T1000 (cell line): ENCODE results near the gene P2RX7.
"Not testable (repeated sequence)": the region's sequence is repeated elsewhere in the genome, so short reads cannot be mapped to it uniquely, and the experiment has no call there.

ENCODE experiments used
- DNase-seq: peaks from one replicate; lab custom pipeline; 2025; ENCODE audit warnings: mixed read lengths; lab: John Stamatoyannopoulos, UW

P2RX7 gene

DNA sequence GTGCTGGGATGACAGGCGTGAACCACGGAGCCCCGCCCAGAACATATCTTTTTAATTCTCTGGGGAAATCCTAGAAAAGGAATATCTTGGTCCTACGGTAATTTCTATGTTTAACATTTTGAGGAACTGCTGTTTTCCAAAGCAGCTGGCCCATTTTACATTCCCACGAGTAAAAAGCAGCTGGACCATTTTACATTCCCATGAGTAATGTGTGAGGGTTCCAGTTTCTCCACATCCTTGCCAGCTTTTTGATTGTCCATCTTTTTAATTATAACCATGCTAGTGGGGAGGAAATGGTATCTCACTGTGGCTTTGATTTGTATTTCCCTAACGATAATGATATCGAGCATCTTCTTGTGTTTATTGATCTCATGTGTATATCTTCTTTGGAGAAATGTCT lies 72.8 kb downstream of the P2RX7 start:
- DNase-seq = no peak

- not testable (repeated sequence) for DNase-seq
Measured at GRCh38 chr12:121208571-121208970, 75.9 kb downstream of the P2RX7 start.

- DNase-seq = no peak
Measured at GRCh38 chr12:121209221-121209620, 76.5 kb downstream of the P2RX7 start.

DNA sequence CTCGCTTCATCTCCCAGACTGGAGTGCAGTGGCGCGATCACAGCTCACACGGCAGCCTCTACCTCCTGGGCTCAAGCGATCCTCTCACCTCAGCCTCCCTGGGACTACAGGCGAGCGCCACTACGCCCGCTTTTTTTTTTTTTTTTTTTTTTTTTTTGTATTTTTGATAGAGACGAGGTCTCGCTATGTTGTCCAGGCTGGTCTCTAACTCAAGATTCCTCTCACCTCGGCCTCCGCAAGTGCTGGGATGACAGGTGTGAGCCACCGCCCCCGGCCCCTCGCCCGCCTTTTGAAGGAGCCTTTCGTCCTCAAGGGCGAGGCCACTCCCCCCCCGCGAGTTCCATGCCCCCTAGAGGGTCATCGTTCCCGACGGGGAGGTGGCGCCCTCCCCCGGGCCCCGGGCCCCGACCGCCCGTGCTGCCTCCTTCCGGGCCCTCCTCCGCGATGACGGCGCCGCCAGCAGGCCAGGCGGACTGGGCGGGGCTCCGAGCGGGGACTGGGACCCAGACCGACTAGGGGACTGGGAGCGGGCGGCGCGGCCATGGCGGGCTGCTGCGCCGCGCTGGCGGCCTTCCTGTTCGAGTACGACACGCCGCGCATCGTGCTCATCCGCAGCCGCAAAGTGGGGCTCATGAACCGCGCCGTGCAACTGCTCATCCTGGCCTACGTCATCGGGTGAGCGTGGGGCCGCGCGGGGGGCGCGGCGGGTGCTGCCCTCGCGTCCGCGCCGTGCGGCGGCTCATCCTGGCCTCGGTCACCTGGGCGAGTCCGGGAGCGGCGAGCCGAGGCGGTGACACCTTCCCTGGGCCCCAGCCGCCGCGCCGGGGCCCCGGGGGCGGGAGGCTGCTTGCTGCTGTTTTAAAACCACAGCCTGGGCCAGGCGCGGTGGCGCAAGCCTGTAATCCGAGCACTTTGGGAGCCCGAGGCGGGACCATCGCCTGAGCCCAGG lies 77.2 kb downstream of the P2RX7 start, which contains the start of gene P2RX4:
Gene P2RX4 (plus strand): TSS at position 506 of the 949 bp plus-strand sequence. CDS start 36 bp downstream, at position 542.
- DNase-seq = peak; percentile 75

- no peak for DNase-seq
Measured at GRCh38 chr12:121212875-121213274, 80.2 kb downstream of the P2RX7 start.

DNA sequence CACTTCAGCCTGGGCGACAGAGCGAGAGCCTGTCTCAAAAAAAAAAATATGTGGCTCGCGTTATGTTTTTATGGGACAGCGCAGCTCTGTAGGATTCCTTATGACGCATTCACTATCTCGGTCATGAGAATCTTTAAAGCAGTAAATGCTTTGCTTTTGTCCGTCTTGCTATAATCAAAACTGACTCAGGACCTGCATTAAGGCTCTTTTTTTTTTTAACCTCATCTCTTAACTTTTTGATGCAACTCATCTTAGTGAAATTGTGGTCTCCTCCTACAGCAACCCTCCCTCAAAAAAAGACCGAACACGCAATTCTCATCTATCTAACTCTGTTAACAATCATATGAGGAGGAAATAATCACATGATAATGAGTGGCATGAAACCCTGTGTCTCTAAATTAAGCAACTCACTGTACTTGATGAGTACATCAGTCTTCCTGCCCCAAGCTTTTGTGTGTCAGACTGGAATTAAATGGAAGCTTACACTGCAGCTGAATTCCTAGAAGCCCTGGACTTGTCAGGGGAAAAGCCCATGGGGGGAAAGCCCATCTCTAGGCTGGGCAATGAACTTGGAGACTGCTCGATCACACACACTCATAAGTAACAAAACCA lies 81.6 kb downstream of the P2RX7 start:
- no peak for DNase-seq

GRCh38 chr12:121214855-121215745 lies 82.4 kb downstream of the P2RX7 start:
- DNase-seq = peak; percentile 28

DNA sequence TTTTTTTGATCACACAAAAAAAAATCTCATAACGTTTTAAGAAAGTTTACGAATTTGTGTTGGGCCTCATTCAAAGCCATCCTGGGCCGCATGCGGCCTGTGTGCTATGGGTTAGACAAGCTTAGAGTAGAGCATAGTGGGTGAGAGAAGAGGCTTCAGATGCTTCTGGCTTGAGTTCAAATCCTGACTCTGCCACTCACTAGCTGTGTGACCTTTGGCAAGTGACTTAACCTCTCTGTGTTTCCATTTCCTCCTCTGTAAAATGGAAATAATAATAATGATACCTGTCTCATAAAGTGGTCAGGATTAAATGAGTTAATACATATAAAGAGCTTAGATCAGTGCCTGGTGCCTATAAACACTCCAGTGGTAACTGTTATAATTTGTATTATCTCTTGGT lies 83.4 kb downstream of the P2RX7 start:
- no peak for DNase-seq

DNA sequence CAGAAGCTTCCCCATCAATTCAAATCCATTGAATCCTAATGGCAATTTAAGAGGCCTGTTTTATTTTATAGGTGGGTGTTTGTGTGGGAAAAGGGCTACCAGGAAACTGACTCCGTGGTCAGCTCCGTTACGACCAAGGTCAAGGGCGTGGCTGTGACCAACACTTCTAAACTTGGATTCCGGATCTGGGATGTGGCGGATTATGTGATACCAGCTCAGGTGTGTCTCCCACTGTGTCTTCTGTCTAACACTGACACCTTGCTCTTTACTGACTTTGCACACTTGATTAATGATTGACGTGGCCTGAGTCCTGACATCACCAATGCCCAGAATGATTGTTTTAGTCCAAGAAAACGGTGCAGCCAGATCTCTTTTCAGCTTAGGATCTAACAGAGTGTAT lies 84.4 kb downstream of the P2RX7 start:
- DNase-seq = no peak

DNA sequence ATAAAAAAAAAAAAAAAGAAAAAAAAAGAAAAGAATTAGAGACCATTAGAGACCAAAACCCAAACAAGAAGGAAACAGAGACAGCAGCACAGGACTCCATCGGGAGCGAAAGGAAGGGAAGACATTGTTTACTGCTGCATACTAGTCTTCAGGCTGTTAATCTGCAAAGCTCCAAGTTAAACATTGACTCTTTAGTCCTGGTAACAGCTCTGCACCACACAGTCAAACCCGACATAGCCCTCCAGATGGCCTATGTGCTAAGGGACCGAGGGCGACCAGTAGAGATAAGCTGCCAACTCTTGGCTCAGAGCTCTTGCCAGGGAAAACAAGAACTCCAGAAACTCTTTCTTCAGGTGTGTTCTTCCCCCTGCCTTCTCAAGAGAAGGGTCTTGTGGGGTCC lies 85.1 kb downstream of the P2RX7 start:
- DNase-seq = no peak

- no peak for DNase-seq
Measured at GRCh38 chr12:121218588-121219352, 86.1 kb downstream of the P2RX7 start.

- DNase-seq = no peak
Measured at GRCh38 chr12:121219353-121219986, 86.8 kb downstream of the P2RX7 start.

DNA sequence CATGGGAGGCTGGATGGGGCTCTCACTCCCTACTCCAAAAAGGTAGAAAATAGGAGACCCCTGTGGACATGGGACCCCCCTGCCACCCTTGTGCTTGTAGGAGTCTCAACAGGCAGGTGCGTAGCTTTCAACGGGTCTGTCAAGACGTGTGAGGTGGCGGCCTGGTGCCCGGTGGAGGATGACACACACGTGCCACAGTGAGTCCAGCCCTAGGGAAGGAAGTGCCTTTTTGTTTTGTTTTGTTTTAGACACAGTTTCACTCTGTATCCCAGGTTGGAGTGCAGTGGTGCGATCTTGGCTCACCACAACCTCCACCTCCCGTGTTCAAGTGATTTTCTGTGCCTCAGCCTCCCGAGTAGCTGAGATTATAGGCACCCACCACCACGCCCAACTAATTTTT lies 90.2 kb downstream of the P2RX7 start:
- no peak for DNase-seq

DNA sequence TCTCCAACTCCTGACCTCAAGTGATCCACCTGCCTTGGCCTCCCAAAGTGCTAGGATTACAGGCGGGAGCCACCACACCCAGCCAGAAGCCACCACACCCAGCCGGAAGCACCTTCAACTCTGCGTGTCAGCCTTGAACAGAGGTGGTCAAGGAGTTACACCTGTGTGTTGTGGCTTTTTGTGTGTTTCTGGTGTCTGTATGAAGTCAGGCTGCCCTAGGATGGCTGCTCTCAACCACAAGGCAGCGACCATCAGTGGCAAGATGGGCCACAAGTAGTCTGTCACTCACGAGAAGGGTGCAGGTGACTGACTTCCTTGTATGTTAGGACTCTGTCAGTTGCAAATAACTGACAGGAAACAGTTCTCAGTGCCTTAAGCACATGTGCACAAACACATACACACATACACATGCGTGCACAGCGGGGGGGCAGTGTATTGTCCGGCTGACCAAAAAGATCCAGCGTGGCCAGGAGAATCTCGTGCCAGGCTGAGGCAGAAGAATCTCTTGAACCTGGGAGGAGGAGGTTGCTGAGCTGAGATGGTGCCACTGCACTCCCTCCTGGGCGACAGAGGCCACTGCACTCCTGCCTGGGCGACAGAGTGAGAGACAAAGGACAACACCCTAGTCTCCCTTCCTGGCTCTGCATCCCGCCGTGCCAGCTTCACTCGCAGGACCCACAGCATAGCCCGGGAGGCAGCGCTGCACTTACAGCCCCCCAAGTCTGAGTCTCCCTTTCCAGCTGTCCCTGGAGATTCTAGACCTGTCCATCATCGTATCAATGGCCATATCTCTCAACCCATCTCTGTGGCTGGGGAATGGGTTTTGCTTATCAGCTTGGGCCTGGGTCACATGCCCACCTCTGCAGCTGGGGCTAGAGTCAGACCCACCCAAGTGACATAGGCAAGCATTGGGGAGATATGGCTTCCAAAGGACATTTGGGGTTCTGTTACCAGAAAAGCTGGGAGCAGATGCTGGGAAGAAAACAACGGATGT lies 90.9 kb downstream of the P2RX7 start:
- no peak for DNase-seq

GRCh38 chr12:121224591-121224990 lies 91.9 kb downstream of the P2RX7 start:
- DNase-seq = no peak

DNA sequence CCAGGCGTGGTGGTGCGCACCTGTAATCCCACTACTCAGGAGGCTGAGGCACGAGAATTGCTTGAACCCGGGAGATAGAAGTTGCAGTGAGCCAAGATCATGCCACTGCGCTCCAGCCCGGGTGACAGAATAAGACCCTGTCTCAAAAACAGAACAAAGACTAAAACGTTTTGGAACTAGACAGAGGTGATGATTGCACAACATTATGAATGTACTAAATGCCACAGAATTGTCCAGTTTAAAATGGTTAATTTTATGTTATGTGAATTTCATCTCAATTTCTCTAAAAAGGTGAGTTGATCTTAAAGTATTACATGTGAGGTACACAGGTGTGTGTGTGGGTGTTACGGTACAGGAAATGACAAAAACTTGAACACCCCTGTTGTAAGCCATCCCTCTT lies 93.7 kb downstream of the P2RX7 start:
- DNase-seq = no peak

- not testable (repeated sequence) for DNase-seq
Measured at GRCh38 chr12:121226871-121227270, 94.2 kb downstream of the P2RX7 start.

DNA sequence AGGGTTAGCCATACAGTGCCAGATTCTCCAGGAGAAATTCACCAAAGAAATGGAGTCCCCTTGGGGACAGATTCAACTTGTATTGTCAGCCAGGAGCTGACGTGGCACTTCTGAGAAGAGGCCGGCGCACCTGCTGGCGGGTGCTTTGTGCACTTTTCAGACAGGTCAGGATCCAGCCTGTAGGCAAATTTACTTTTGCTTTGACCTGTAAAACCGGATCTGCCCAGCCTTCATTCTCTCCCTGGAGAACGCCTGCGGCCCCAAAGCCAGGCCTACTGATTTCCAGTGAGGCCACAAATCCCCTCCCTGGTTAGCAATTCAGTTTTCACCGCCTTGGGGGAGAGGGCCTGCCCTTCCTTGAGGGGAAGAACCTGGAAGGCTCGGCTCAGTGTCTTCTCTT lies 94.6 kb downstream of the P2RX7 start:
- DNase-seq = no peak

DNA sequence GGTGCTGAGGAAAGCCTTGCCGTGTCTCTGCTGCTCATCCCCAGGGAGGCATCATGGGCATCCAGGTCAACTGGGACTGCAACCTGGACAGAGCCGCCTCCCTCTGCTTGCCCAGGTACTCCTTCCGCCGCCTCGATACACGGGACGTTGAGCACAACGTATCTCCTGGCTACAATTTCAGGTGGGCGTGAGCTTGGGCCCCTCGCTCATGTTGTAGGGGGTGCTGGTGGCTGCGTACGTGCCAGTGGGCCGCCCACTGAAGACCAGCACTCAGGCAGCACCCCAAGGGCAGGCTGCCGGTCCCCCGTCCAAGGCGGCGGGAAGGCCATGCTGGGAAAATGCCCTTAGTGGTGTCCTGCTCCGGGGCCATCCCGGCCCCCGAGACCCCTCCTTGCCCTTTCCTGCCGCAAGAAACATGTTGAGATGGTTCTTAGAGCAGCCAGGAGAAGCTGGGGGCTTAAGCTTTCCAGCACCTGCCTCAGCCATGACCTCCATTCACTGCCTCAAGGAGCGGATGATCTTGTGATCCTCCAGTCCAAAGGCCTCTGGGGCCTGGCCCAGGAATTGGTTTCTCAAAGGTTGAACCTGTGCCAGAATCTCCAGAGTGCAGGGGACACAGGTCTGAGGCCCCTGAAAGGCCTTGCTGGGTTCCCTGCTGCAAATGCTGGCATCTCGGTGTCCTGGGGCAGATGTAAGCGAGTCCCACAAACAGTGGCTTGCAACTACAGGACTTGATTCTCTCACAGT lies 96.4 kb downstream of the P2RX7 start:
- no peak for DNase-seq
